K562 treated with DMSO at 1 percent for 4 hours (cell line): ENCODE data around the gene DDC. TPM values are rescaled to one million over a fixed set of nuclear protein-coding genes. Genes with fewer than 3 reads are reported as not detected.

Experiments used
- total RNA-seq: library from RNA; unstranded; fragments of 300-600 nt; gene quantifications from 2 replicates; pipeline ENCODE4 v1.2.3, GENCODE V29; 2022; ENCODE audit not compliant: insufficient read depth

DDC gene, protein sequence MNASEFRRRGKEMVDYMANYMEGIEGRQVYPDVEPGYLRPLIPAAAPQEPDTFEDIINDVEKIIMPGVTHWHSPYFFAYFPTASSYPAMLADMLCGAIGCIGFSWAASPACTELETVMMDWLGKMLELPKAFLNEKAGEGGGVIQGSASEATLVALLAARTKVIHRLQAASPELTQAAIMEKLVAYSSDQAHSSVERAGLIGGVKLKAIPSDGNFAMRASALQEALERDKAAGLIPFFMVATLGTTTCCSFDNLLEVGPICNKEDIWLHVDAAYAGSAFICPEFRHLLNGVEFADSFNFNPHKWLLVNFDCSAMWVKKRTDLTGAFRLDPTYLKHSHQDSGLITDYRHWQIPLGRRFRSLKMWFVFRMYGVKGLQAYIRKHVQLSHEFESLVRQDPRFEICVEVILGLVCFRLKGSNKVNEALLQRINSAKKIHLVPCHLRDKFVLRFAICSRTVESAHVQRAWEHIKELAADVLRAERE
- not detected in 2 replicates for total RNA-seq

DNA sequence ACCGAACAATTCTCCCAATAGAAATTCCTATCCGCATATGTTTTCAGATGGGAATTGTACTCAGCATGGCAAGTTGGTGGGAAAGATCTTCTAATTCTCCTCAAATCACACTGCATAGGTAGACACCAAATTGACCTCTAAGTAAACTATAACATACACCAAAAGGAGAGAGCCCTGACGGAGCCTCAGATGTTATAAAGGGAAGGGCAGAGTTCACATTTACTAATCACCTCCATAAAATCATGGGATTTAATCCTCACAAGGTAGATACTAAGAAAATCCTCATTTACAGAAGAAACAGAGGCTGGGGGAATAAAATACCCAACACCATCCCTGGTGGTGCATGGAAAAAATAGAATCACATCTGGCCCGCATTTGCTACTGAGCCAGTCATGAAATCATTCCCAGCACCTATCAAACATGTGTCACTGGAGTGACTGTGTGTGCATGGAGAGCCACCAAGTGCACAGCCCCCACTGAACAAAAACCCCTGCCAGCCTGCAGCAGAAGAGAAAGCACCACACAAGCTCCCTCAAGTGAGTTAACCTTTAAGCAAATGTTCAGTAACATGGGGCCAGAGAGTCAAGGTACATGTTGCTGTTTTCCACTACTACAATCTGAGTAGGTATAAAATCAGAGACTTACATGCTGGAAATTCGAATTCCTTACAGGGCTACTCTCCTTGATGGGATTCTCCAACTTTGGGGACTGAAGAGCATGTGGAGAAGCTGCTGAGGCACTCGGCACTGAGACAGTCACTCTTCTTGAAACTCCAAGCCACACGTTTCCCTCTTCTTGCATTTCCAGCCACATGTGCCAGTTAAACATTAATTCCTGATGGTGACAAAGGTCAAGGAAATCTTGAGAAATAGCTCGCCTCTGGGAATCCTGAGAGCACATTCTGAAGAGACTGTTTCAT is at the start of gene DDC:
TSS of gene DDC (minus strand) at position 766 of the 919 bp plus-strand sequence. CDS start 21,320 bp downstream, outside the sequence.

DNA sequence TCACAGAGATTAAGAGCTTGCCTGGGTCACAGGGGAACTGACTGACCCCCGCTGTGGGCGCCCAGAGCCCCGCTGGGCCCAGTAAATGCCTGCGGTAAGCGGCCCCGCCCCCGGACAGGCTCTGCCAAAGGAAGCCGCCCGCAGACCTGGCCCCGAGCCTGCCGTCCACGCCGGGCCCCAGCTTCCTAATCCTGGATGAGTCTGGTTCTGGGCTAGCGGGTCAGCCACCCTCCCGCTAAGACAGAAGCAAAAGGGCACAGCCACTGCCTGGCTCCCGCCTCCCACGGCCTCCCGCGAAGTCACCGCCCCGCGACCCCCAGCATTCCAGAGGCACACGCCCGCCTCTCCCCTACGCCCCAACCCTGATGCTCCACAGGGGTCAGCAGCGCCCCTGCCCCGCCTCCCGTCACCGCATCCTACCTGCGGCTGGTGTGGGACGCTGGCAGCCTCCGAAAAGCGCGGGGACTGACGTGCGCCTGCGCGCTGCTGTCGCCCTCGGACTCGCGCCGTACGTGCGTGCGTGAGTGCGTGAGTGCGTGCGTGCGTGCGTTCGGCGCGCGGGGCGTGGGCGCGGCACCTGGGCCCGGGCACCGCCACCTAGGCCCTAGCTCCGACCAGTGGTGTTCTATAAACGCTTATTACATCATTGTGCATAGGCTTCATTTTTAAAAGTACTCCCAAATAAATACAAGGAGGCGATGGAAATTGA is 115.2 kb downstream of the DDC start, which contains the start of gene FIGNL1:
TSS of gene FIGNL1 (minus strand) at position 470 of the 709 bp plus-strand sequence. CDS start 3,063 bp downstream, outside the sequence.

Other genes starting within 250 kb of the DDC start
- 18.8 and 20.6 TPM in 2 replicates for gene FIGNL1, start 115.1 kb downstream of the DDC start, total RNA-seq
- 55.6 and 73.8 TPM in 2 replicates for gene GRB10, start 217.5 kb upstream of the DDC start, total RNA-seq